BJ (cell line): Measurements from ENCODE around the gene XRCC4. TPM values are rescaled to one million over a fixed set of nuclear protein-coding genes. Genes with fewer than 3 reads are reported as not detected.

Source experiments
- CTCF ChIA-PET: fragments of 350-600 bp; formaldehyde crosslinking; extraction: SDS; loops from one replicate; lab custom pipeline; 2021; ENCODE audit warnings: antibody characterized with exemption, inconsistent platforms; lab: Yijun Ruan, JAX
- POLR2A ChIA-PET: fragments of 300-600 bp; sonication (Branson Sonifier 250); formaldehyde crosslinking; extraction: SDS; loops from one replicate; lab custom pipeline; 2021; ENCODE audit warnings: antibody characterized with exemption; lab: Charles Lee
- DNase-seq: peaks from one replicate; pipeline ENCODE4 v3.0.0-alpha.2; 2011; ENCODE audit warnings: low read depth
- H3K27me3 ChIP-seq: 2 replicates; pipeline ENCODE4 v1.6.0; 2011; ENCODE audit warnings: low read length; ENCODE audit not compliant: control insufficient read depth, insufficient read depth
- H3K36me3 ChIP-seq: 2 replicates; pipeline ENCODE4 v1.5.1; 2011; ENCODE audit warnings: low read length; ENCODE audit not compliant: control insufficient read depth, insufficient read depth
- H3K4me3 ChIP-seq: 2 replicates; pipeline ENCODE4 v1.5.1; 2011; ENCODE audit warnings: low read depth, mild to moderate bottlenecking, control low read depth, low read length
- CTCF ChIP-seq: IDR thresholded peaks from 2 replicates; pipeline ENCODE4 v1.5.1; 2011; ENCODE audit warnings: low read depth, mild to moderate bottlenecking, control low read depth, inconsistent platforms, low read length, moderate library complexity; ENCODE audit not compliant: insufficient read depth
- polyA plus RNA-seq: library from polyadenylated mRNA; depleted of rRNA; stranded (reverse); fragments of >200 nt; gene quantifications from 2 replicates; pipeline ENCODE4 v1.2.3, GENCODE V29; 2011

The XRCC4 gene
- polyA plus RNA-seq, 1 experiment: 1.6 TPM

- DNase-seq: no peak
- ChIA-PET CTCF (interaction anchor here (0.5 to 1.2 kb wide), 2 partner anchors 10 to 735 kb away, joined by 3 to 4 read pairs; no protein-coding TSS in a partner anchor), POLR2A (no interaction called here)
These were observed 67.9 kb downstream of the XRCC4 start for GRCh38 chr5:83145241-83145640.

GRCh38 chr5:83145882-83146331, 68.6 kb downstream of the XRCC4 start:
- TF ChIP-seq CTCF: no peak
- POLR2A ChIA-PET: interaction anchor here (0.6 kb wide), 1 partner anchor 325 kb away, joined by 11 read pairs; no protein-coding TSS in a partner anchor
- Histone ChIP-seq H3K4me3 (no peak overlapping the region), H3K36me3 (no peaks in the 10 kb centered on the region), H3K27me3 (no peaks in the 10 kb centered on the region)
- DNase-seq: no peak
- CTCF ChIA-PET: interaction anchor here (0.6 to 1.2 kb wide), 2 partner anchors 11 to 587 kb away, joined by 3 to 4 read pairs; no protein-coding TSS in a partner anchor

More at GRCh38 chr5:83145241-83145640, 67.9 kb downstream of the XRCC4 start:
- H3K27me3 ChIP-seq: no peaks in the 10 kb centered on the region
- H3K36me3 ChIP-seq: no peaks in the 10 kb centered on the region
- no peak overlapping the region for H3K4me3 ChIP-seq
- no peak for TF ChIP-seq CTCF

GRCh38 chr5:83146441-83146840, 69.1 kb downstream of the XRCC4 start:
- ChIA-PET POLR2A (interaction anchor here (0.6 kb wide), 1 partner anchor 324 kb away, joined by 11 read pairs; no protein-coding TSS in a partner anchor), CTCF (interaction anchor here (0.6 to 1.2 kb wide), 2 partner anchors 12 to 587 kb away, joined by 3 to 4 read pairs; no protein-coding TSS in a partner anchor)
- no peak for DNase-seq
- Histone ChIP-seq H3K36me3 (no peaks in the 10 kb centered on the region), H3K4me3 (no peak overlapping the region), H3K27me3 (no peaks in the 10 kb centered on the region)
- TF ChIP-seq CTCF: no peak

GRCh38 chr5:83147593-83147992, 70.2 kb downstream of the XRCC4 start:
- Histone ChIP-seq H3K36me3 (no peaks in the 10 kb centered on the region), H3K4me3 (no peak overlapping the region), H3K27me3 (no peaks in the 10 kb centered on the region)
- TF ChIP-seq CTCF: no peak
- POLR2A ChIA-PET: interaction anchor here (0.6 kb wide), 1 partner anchor 102 kb away, joined by 3 read pairs; no protein-coding TSS in a partner anchor
- CTCF ChIA-PET: no interaction called here
- no peak for DNase-seq

GRCh38 chr5:83148370-83148769, 71.0 kb downstream of the XRCC4 start:
- TF ChIP-seq CTCF: no peak
- CTCF ChIA-PET: no interaction called here

More at GRCh38 chr5:83148370-83148769, 71.0 kb downstream of the XRCC4 start:
- no peak overlapping the region for H3K4me3 ChIP-seq
- H3K27me3 ChIP-seq: no peaks in the 10 kb centered on the region
- H3K36me3 ChIP-seq: no peaks in the 10 kb centered on the region
- no peak for DNase-seq
- POLR2A ChIA-PET: interaction anchor here (0.6 kb wide), 1 partner anchor 71 kb away, joined by 3 read pairs; the partner anchor contains the start of gene XRCC4
